Peyer's patch (tissue), 4 donors: ENCODE measurements around the gene ZNF785.

Experiments used
- POLR2A ChIP-seq, 2 donors: fragments of 450-650 bp; IDR thresholded peaks; one replicate each; pipeline ENCODE4 v1.5.1; 2017; ENCODE audit warnings: antibody characterized with exemption in 2 of 2, mild to moderate bottlenecking in 2 of 2, moderate library complexity in 2 of 2
- TF ChIP-seq, protein P1 (sequence below), 6 experiments: fragments of 450-650 bp in 4 of 6; fragments of 200-600 bp in 2 of 6; sonication (generic) in 1 of 6; IDR thresholded peaks; one replicate each; pipeline ENCODE4 v1.5.1; 2017 to 2019; ENCODE audit warnings: antibody characterized with exemption in 6 of 6, mild to moderate bottlenecking in 3 of 6, moderate library complexity in 1 of 6

DNA sequence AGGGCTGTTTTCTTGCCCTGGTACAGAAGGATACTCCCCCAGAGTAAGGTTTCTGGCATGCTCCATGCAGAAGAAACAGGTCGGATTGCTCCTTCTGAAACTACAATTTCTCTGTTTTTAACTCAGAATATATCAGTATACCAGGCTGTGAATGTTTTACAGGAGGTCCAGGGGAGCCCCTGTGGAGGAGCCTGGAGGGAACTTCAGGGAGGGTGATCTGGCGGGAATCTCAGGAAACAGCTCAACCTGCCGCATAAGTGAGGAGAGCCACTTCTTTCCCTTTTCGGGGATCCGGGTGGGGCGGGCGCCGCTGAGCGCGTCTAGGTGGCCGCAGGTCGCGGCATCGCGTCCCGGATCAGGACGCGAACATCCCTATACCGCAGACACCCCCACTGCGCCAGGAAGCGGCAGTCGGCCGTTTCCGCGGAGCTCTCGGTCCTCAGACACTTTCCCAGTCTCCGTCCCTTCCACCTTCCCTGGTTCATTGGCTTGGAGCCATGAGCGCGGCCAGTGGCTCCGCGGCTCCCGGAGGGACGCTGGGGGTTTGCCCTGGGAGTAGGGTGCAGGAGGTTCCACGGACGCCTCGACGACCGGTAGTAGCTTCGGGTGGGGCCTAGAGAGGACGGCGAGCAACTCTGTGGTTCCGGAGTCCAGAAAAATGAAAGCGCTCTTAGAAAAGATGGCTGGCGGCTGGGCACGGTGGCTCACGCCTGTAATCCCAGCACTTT, 24.2 kb downstream of the ZNF785 start:
- TF ChIP-seq, protein P1, sequence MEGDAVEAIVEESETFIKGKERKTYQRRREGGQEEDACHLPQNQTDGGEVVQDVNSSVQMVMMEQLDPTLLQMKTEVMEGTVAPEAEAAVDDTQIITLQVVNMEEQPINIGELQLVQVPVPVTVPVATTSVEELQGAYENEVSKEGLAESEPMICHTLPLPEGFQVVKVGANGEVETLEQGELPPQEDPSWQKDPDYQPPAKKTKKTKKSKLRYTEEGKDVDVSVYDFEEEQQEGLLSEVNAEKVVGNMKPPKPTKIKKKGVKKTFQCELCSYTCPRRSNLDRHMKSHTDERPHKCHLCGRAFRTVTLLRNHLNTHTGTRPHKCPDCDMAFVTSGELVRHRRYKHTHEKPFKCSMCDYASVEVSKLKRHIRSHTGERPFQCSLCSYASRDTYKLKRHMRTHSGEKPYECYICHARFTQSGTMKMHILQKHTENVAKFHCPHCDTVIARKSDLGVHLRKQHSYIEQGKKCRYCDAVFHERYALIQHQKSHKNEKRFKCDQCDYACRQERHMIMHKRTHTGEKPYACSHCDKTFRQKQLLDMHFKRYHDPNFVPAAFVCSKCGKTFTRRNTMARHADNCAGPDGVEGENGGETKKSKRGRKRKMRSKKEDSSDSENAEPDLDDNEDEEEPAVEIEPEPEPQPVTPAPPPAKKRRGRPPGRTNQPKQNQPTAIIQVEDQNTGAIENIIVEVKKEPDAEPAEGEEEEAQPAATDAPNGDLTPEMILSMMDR (IDR thresholded peaks at IDR 0.05): no peak
- no peak for TF ChIP-seq POLR2A (IDR thresholded peaks at IDR 0.05)
